HG03457 (cell line): Measurements from ENCODE around the gene DHRSX.
"Not testable (repeated sequence)": the region's sequence is repeated elsewhere in the genome, so short reads cannot be mapped to it uniquely, and the experiment has no call there.

Source experiments
- ATAC-seq: cut with Tn5 transposase; IDR thresholded peaks from one replicate; pipeline ENCODE4 v1.9.1; 2021; ENCODE audit warnings: moderate number of reproducible peaks; ENCODE audit not compliant: unreplicated experiment

Gene DHRSX

DNA sequence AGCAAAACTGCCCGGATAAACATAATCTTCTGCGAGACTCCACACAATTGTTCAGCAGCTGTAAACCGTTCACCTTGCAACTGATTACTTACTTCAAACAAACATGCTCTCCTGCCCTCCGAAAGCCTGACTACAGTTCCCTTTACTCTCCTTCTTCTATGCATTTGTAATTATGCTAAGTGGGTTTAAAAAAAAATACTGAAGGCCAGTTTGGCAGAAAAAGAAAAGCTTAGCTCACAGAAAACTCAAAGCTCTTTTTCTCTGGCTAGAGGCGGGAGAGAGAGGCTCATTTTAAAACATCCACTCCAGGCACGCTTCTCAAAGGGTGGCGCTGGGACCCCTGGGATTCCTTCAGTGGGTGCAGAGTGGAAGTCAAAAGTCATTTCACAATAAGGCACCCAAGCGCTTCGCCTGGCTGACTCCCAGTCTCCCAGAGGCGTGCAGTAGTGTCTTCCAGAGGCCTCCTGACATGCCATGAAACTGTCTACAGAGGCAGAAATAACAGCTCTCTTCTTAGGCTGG lies 1.9 kb downstream of the DHRSX start:
- no peak for ATAC-seq

- ATAC-seq, result no peak
These were observed 2.6 kb downstream of the DHRSX start for GRCh38 chrX:2497961-2498780.

DNA sequence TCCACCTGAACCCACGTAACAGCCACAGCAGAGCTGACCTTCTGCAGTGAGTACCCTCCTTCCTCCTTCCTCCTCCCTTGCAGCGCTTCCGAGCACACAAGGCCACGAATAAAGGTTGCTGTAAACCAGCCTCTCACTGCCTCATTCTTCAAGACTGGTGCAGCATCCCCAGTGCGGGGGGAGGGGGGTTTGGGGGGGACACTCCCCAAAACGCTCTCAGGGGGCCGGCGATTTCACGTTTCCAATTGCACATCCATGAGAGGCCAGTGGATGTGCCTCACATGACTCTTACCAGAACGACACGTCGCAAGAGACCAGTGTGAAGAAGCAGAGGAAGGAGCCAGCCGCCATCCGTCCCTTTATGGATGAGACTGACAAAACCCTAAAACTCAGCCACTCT lies 5.2 kb downstream of the DHRSX start:
- no peak for ATAC-seq

GRCh38 chrX:2492531-2493218 lies 8.1 kb downstream of the DHRSX start:
- no peak for ATAC-seq

DNA sequence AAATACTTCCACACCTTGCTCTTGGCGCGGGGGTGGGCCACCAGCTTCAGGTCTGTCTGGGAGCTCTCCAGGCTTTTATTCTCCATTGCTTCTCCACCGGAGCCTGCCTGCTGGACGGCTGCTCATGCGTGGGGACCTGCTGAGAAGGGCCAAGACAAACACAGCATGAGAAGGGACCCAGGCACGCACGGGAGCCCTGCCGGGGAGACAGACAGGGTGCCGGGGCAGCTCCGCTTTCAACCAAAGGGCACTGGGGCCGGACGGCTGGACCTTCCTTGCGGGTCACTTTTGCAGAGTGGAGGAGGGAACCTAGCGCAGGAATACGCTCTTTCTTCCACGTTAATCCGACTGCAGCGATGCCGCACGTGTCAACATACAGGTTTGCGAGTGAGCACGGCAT lies 10.1 kb downstream of the DHRSX start:
- ATAC-seq, result no peak

DNA sequence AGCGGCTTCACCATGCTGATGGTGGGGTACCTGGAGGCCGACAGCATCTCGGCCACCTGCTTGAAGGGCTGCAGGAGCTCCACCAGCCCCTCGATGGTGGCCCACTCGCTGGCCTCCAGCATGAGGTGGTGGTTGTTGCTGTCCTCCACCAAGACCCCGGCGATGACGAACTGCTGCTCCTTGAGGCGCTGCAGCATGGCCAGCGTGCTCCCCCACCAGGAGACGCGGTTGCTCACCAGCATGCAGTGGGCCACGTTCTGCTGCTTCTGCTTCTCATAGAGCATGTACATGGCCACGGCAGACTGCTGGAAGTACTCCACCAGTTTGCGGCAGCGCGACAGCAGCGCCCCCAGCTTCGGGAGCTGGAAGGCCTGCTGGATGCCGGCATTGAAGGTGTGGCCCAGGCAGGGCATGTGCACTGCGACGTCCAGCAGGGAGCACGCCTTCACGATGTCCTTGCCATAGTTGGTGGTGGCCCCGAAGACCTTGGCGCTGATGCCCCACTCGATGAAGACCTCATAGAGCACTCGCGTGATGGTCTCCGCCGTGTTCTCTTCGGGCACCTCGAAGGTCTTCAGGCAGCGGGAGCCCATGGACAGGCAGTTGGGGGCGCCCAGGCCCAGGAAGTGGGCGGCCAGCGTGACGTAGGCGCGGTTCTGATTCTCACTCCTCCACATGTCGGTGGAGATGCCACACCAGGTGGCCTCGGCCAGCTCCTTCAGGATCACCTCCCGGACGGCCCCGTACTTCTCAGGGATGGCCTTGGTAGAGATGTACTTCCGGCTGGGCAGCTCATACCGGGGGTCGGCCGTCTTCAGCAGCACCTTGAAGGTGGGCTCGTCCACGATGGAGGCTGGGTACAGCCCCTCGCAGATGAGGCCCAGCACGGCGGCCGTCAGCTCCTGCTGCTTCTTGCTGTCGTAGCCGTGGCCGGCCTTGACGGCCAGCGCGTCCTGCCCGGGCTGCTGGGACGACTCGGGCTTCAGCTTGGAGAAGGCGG lies 11.0 kb downstream of the DHRSX start:
- no peak for ATAC-seq

GRCh38 chrX:2488621-2489285 lies 12.0 kb downstream of the DHRSX start:
- ATAC-seq, result no peak

GRCh38 chrX:2487366-2487765 lies 13.4 kb downstream of the DHRSX start:
- no peak for ATAC-seq

- no peak for ATAC-seq
These were observed 14.2 kb downstream of the DHRSX start for GRCh38 chrX:2486476-2487133.

- ATAC-seq, result no peak
These were observed 14.9 kb downstream of the DHRSX start for GRCh38 chrX:2485789-2486345.

GRCh38 chrX:2484721-2485648 lies 15.8 kb downstream of the DHRSX start:
- ATAC-seq, result no peak

- no peak for ATAC-seq
These were observed 16.5 kb downstream of the DHRSX start for GRCh38 chrX:2484256-2484655.

DNA sequence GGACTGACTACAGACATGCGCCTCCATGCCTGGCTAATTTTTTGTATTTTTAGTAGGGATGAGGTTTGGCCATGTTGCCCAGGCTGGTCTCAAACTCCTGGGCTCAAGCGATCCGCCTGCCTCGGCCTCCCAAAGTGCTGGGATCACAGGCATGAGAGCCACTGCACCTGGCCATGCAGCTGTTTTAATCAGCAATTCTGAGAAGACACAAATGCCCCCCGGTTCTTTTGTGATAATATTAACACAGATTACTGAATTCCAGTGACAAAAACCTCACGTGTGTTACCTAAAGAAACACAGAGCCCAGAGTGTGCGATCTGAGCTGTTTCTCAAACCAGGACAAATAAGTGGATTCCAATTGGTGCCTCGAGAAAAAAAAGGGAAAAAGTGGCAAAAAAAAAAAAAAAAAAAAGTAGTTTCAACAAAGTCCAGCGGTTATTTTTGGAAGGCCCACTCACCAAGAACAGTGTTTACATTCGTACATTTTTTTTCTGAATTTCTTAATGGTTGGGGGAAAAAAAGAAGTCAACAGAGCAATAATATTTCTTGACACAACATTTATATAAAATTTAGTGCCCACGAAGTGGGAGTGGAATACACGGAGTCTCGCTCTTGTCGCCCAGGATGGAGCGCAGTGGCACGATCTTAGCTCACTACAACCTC lies 17.2 kb downstream of the DHRSX start:
- ATAC-seq, result no peak

- not testable (repeated sequence) for ATAC-seq
These were observed 19.2 kb downstream of the DHRSX start for GRCh38 chrX:2481597-2481996.

DNA sequence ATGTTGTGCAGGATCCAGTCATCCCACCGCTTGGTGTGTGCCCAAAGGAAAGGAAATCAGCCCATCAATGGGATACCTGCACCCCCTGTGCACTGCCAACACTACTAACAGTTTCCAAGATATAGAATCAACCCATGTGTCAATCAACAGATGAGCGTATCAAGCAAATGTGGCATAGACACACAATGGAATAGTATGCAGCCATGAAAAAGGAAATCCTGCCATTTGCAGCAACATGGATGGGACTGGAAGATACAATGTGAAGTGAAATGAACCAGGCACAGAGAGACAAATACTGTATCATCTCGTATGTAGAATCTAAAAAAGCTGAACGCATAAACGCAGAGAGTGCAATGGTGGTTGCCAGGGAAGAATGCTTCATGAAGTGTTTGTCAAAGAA lies 20.8 kb downstream of the DHRSX start:
- not testable (repeated sequence) for ATAC-seq

- no peak for ATAC-seq
These were observed 21.4 kb downstream of the DHRSX start for GRCh38 chrX:2479420-2479780.

DNA sequence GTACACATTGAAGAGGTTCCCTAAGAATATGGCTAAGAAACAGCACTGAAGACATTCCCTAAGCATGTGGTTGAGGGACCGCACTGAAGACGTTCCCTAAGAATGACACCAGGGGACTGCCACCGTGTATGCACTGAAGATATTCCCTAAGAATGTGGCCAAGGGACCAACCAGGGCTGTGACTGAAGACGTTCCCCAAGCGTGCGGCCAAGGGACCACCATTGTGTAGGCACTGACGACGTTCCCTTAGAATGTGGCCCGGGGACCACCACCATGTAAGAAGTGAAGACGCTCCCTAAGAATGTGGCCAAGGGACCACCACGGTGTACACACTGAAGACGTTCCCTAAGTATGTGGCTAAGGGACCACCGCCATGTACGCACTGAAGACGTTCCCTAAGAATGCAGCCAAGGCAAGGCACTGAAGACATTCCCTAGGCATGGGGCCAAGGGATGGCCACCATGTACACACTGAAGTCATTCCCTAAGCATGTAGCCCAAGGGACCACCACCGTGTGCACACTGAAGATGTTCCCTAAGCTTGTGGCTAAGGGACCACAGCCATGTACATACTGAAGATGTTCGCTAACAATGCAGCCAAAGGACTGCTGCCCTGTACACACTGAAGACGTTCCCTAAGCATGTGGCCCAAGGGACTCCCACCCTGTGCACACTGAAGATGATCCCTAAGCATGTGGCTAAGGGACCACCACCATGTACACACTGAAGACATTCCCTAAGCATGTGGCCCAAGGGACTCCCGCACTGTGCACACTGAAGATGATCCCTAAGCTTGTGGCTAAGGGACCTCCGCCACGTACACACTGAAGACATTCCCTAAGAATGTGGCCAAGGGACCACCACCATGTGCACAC lies 22.0 kb downstream of the DHRSX start:
- no peak for ATAC-seq
